Activated CD8-positive, alpha-beta memory T cell treated with anti-CD3 and anti-CD28 coated beads for 1 hour (primary cell): ENCODE data around the gene KLF9.

ENCODE experiments used
- DNase-seq, 2 donors: peaks; one replicate each; pipeline ENCODE4 v3.0.0-alpha.2; 2020; ENCODE audit warnings: low read depth in 1 of 2; ENCODE audit errors: extremely low read depth in 1 of 2

The KLF9 gene

GRCh38 chr9:70413799-70414775 is at the start of gene KLF9:
TSS of gene KLF9 (minus strand) at chr9:70414657. CDS start at chr9:70413363, 1,294 bp downstream.
- DNase-seq: peak; percentile 71 to 82

- DNase-seq: no peak
Measured at GRCh38 chr9:70463877-70464276, 49.4 kb upstream of the KLF9 start.

DNA sequence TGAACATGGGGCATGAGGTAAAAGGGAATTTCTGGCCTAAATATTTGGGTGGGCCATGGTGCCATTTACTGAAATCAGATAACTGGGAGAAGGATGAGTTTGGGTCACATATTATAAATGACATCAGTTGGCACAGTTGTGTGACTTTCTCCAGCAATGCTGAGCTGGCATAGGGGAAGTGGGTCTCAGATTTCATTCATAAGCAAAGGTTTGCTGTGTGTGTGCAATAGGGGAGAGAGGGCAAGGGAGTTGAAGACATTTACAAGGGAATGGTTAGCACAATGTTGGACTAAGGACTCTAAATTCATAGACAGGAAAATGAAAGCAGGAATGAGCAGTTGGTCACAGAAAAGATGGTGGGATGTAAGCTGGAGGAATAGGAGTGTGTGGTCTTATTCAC is 47.8 kb upstream of the KLF9 start:
- no peak for DNase-seq

DNA sequence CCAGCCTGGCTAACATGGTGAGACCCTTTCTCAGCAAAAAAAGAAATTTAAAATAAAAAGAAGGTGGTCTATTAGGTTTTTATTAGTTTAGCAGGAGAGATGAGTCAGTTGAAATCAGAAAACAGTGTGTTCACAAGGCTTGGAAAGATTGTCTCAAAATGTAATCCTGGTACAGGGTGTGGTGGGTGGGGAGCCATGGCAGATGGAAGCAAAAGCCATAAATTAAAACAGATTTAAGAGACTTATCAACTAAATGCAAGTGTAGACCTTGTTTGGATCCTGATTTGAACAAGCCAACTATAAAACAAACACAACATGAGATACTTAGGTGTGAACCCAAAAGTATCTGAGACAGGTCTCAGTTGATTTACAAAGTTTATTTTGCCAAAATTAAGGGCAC is 42.8 kb upstream of the KLF9 start:
- no peak for DNase-seq

- no peak for DNase-seq
Measured at GRCh38 chr9:70455993-70456704, 41.7 kb upstream of the KLF9 start.

- DNase-seq: no peak
Measured at GRCh38 chr9:70452365-70452764, 37.9 kb upstream of the KLF9 start.

- no peak for DNase-seq
Measured at GRCh38 chr9:70451765-70452164, 37.3 kb upstream of the KLF9 start.

GRCh38 chr9:70450738-70451137 is 36.3 kb upstream of the KLF9 start:
- DNase-seq: no peak

DNA sequence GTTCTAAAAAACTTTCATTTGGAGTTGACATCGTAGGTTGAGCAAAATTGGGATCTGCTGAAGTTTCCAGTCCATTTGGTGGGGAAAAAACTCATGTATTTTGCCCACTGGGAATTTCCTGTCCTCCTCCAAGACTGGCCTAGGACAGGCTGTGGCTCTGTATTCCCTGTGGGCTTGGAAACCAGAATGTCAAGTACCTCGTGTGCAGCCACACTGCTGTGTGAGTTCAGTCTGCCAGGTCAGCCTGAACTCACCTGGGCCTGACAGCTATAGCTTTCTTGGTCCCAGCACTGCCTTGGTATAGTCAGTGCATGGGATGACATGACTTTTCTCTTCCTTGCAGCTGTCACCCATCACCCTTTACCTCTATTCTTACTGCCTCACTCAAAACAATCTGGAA is 35.0 kb upstream of the KLF9 start:
- DNase-seq: no peak

DNA sequence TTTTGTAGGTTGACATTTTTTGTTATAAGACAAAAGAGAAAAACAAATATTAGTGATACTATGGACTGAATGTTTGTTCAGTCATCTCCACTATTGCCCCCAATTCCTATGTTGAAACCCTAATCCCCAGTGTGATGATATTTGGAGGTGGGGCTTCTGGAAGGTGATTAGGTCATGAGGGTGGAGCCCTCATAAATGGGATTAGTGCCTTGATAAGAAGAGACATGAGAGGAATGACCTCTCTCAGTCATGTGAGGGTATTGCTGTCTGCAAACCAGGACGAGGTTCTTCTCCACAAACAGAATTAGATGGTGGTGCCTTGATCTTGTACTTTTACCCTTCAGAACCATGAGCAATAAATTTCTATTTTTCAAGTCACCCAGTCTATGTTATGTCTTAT is 34.5 kb upstream of the KLF9 start:
- DNase-seq: no peak

DNA sequence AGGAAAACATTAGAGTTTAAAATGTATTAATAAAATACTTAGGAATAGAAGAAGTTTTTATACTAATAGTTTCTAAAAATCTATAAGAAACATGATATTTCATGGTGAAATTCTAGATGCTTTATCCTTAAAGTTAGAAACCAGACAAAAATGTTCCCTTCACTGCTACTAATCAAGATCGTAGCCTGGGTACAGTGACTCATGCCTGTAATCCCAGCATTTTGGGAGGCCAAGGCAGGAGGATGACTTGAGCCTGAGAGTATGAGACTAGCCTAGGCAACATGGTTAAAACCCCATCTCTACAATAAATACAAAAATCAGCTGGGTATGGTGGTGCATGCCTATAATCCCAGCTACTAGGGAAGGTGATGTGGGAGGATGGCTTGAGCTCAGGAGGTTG is 30.4 kb upstream of the KLF9 start:
- DNase-seq: no peak

DNA sequence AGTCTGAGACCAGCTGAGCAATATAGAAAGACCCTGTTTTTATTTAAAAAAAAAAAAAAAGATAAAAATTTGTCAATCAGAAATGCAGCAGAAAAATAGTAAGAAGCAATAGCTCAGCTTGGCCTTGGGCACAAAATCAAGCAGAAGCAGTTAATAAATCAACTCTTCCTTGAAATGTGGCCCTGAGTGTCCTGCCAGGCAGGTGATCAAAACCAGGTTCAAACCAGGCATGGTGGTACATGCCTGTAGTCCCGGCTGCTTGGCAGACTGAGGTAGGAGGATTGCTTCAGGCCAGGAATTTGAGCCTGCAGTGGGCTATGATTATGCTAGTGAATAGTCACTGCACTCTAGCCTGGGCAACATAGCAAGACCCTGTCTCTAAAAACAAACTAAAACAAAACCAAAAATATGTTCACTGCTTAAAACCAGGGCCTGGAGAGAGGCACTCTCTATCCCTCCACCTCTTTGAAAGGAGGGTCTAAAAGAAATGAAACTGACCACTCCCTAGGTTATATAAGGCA is 27.9 kb upstream of the KLF9 start:
- no peak for DNase-seq

- DNase-seq: no peak
Measured at GRCh38 chr9:70441622-70442021, 27.2 kb upstream of the KLF9 start.

- DNase-seq: no peak
Measured at GRCh38 chr9:70439991-70440706, 25.7 kb upstream of the KLF9 start.

GRCh38 chr9:70438341-70438928 is 24.0 kb upstream of the KLF9 start:
- DNase-seq: no peak

- no peak for DNase-seq
Measured at GRCh38 chr9:70435948-70436347, 21.5 kb upstream of the KLF9 start.

GRCh38 chr9:70429899-70430298 is 15.4 kb upstream of the KLF9 start:
- no peak for DNase-seq

DNA sequence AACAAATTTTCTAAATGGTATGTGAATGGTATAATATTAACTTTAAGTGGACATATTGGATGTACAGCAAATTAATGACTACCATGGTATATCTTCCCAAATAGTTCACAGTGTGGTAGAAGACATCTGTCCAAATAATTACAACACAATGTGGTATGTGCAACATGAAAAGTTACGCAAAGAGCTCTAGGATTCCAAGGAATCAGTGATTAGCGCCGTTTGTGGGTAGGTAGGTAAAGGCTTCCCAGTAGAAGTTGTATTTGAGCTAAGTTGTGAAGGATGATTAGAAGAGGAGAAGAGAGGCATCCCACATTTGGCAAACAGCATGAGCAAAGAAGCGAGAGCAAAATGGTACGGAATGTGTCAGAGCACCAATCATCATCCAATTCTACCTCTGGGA is 14.3 kb upstream of the KLF9 start:
- DNase-seq: no peak

- DNase-seq: no peak
Measured at GRCh38 chr9:70427161-70427945, 12.9 kb upstream of the KLF9 start.

GRCh38 chr9:70425192-70425591 is 10.7 kb upstream of the KLF9 start:
- DNase-seq: no peak
